Measurements from ENCODE around the gene FARP2. TPM values are rescaled to one million over a fixed set of nuclear protein-coding genes. Genes with fewer than 3 reads are reported as not detected.

The FARP2 gene
- total RNA-seq, 1 experiment from 2014 or later = 49.3 TPM

DNA sequence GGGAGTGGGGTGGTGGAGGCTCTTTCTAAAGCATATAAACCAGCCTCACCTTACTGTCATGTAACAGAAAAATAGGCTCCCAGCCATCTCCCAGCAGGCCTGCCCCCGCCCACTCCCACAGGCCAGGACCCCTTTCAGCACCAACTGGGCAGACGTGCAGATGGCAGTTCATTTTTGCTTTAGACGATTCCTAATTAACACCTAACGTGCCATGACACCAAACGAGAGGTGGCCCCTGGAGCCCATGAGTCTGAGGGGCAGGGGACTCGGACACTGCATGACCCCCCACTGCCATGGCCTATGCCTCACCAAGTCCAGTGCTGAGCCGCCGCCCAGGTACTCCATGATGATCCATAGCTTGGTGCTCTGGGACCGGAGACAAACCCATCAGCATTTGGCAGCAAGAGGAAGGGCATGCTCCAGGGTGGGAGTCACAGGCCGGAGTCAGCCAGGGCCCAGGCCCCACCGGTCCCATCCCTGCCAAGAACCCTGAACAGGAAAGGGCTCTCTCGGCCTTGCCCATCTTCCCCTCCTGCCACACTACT lies 144.4 kb downstream of the FARP2 start:
- CTCF ChIA-PET = no interaction called here
- RAD21 ChIA-PET (ENCODE audit: low non-redundant PET in 1 of 2, low total read pairs in 2 of 2, uncharacterized antibody in 2 of 2, unreplicated experiment in 2 of 2) = no interaction called here
- no peaks in the 10 kb centered on the region for H3K4me1 ChIP-seq (ENCODE audit: control insufficient read depth in 1 of 2, insufficient read depth in 2 of 2, low read length in 2 of 2)
- no peak overlapping the region for H3K9ac ChIP-seq (ENCODE audit: low read length)
- intact Hi-C loops (cut with micrococcal nuclease) = no loop called here
- no peaks in the 10 kb centered on the region for H3K9me2 ChIP-seq (ENCODE audit: insufficient read depth)
- no peak overlapping the region for H3K27ac ChIP-seq (ENCODE audit: low read depth, low read length)
- no peak for ATAC-seq
- H3K36me3 ChIP-seq (ENCODE audit: control insufficient read depth in 1 of 2, insufficient read depth in 2 of 2, low read length in 2 of 2) = peaks cover 10 to 21% of the 10 kb centered on the region in 2 experiments; a peak in 3 of 4 replicates
- no peak for DNase-seq (ENCODE audit: low read depth, low spot score)
- H3K27me3 ChIP-seq (ENCODE audit: insufficient read depth, low read length) = no peaks in the 10 kb centered on the region
- no peak overlapping the region for H2AFZ ChIP-seq (ENCODE audit: low read depth, low read length, poor library complexity, severe bottlenecking)
- peaks cover 42% of the 10 kb centered on the region for H3K79me2 ChIP-seq (ENCODE audit: insufficient read depth, low read length)
- no peak overlapping the region for H3K4me2 ChIP-seq (ENCODE audit: low read length)
- H3K4me3 ChIP-seq (replicated peaks in 1 of 2; ENCODE audit: low read depth in 1 of 2, low read length in 2 of 2) = no peak overlapping the region
- H4K20me1 ChIP-seq (ENCODE audit: insufficient read depth) = no peaks in the 10 kb centered on the region
- POLR2A ChIA-PET = no interaction called here
- TF ChIP-seq POLR2AphosphoS5 (IDR thresholded peaks at IDR 0.05; ENCODE audit: low read depth, low read length) (no peak), SRF (IDR thresholded peaks at IDR 0.05; ENCODE audit: low read depth) (no peak), SIN3A (IDR thresholded peaks at IDR 0.05; ENCODE audit: low read depth) (no peak), EGR1 (IDR thresholded peaks at IDR 0.05; ENCODE audit: low read depth) (no peak), CBX3 (IDR thresholded peaks at IDR 0.05; ENCODE audit: low read depth) (no peak)
- H3K9me3 ChIP-seq (ENCODE audit: control insufficient read depth in 1 of 2, insufficient read depth in 1 of 2, low read depth in 1 of 2, low read length in 2 of 2) = no peaks in the 10 kb centered on the region
- no TSS peak for BruUV-seq (replicated peaks)

DNA sequence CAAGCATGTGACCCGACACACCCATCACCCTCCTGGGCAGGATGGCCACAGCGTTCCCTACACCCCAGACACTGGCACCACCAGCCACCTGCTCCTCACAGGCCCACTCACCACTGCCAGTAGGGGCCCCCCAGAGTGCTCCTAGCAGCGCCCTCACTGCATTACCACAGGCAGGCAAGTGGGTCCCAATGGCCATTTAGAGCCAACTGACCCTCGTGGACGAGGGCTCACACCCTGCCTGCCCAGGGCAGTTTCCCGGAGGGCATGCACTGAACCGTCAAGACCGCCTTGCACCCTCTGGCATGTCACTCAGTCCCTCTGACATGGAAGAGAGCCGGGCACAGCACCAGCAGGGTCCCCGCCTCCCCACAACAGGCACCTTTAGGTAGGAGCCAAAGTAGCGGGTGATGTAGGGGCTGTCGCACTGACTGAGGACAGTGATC lies 145.0 kb downstream of the FARP2 start:
- TF ChIP-seq, protein P1, sequence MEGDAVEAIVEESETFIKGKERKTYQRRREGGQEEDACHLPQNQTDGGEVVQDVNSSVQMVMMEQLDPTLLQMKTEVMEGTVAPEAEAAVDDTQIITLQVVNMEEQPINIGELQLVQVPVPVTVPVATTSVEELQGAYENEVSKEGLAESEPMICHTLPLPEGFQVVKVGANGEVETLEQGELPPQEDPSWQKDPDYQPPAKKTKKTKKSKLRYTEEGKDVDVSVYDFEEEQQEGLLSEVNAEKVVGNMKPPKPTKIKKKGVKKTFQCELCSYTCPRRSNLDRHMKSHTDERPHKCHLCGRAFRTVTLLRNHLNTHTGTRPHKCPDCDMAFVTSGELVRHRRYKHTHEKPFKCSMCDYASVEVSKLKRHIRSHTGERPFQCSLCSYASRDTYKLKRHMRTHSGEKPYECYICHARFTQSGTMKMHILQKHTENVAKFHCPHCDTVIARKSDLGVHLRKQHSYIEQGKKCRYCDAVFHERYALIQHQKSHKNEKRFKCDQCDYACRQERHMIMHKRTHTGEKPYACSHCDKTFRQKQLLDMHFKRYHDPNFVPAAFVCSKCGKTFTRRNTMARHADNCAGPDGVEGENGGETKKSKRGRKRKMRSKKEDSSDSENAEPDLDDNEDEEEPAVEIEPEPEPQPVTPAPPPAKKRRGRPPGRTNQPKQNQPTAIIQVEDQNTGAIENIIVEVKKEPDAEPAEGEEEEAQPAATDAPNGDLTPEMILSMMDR (IDR thresholded peaks at IDR 0.05 in 2 of 3, conservative IDR thresholded peaks at IDR 0.05 in 1 of 3; ENCODE audit: borderline replicate concordance in 1 of 3, insufficient read depth in 1 of 3, low read depth in 2 of 3, low read length in 2 of 3) = no peak
- TF ChIP-seq POLR2AphosphoS5 (IDR thresholded peaks at IDR 0.05; ENCODE audit: low read depth, low read length) (no peak), YY1 (IDR thresholded peaks at IDR 0.05; ENCODE audit: extremely low read depth, insufficient replicate concordance, low read depth, low read length) (no peak), SRF (IDR thresholded peaks at IDR 0.05; ENCODE audit: low read depth) (no peak), SP1 (IDR thresholded peaks at IDR 0.05; ENCODE audit: low read depth) (no peak), ZBTB33 (IDR thresholded peaks at IDR 0.05; ENCODE audit: extremely low read depth, insufficient replicate concordance, low read length) (no peak), ZFX (IDR thresholded peaks at IDR 0.05) (no peak), JUND (IDR thresholded peaks at IDR 0.05) (no peak), ELF1 (IDR thresholded peaks at IDR 0.05; ENCODE audit: borderline replicate concordance, low read depth) (no peak), EZH2phosphoT487 (IDR thresholded peaks at IDR 0.05; ENCODE audit: borderline replicate concordance) (no peak), SIN3A (IDR thresholded peaks at IDR 0.05; ENCODE audit: low read depth) (no peak), RAD21 (IDR thresholded peaks at IDR 0.05; ENCODE audit: low read depth) (no peak)
- Histone ChIP-seq H3K4me2 (ENCODE audit: low read length) (no peak overlapping the region), H3K27me3 (ENCODE audit: insufficient read depth, low read length) (no peaks in the 10 kb centered on the region), H3K4me3 (replicated peaks in 1 of 2; ENCODE audit: low read depth in 1 of 2, low read length in 2 of 2) (no peak overlapping the region), H3K9me2 (ENCODE audit: insufficient read depth) (no peaks in the 10 kb centered on the region), H3K36me3 (ENCODE audit: control insufficient read depth in 1 of 2, insufficient read depth in 2 of 2, low read length in 2 of 2) (peaks cover 6 to 16% of the 10 kb centered on the region in 2 experiments; a peak in 2 of 4 replicates), H3K4me1 (ENCODE audit: control insufficient read depth in 1 of 2, insufficient read depth in 2 of 2, low read length in 2 of 2) (peaks cover 0 to 4% of the 10 kb centered on the region in 2 experiments; a peak in 1 of 4 replicates), H3K9ac (ENCODE audit: low read length) (no peak overlapping the region), H4K20me1 (ENCODE audit: insufficient read depth) (no peaks in the 10 kb centered on the region), H3K9me3 (ENCODE audit: control insufficient read depth in 1 of 2, insufficient read depth in 1 of 2, low read depth in 1 of 2, low read length in 2 of 2) (no peaks in the 10 kb centered on the region), H2AFZ (ENCODE audit: low read depth, low read length, poor library complexity, severe bottlenecking) (no peak overlapping the region), H3K79me2 (ENCODE audit: insufficient read depth, low read length) (peaks cover 48% of the 10 kb centered on the region), H3K27ac (ENCODE audit: low read depth, low read length) (no peak overlapping the region)
- DNase-seq (ENCODE audit: low read depth, low spot score) (no peak), ATAC-seq (no peak)
- POLR2A ChIA-PET = no interaction called here
- no TSS peak for BruUV-seq (replicated peaks)
- intact Hi-C loops (cut with micrococcal nuclease) = no loop called here
- CTCF ChIA-PET = no interaction called here
- RAD21 ChIA-PET (ENCODE audit: low non-redundant PET in 1 of 2, low total read pairs in 2 of 2, uncharacterized antibody in 2 of 2, unreplicated experiment in 2 of 2) = no interaction called here

Measured in HCT116 (cell line).